Transverse colon (tissue), 4 donors: Measurements from ENCODE around the gene CCDC102B. TPM values are rescaled to one million over a fixed set of nuclear protein-coding genes. Genes with fewer than 3 reads are reported as not detected.

Source experiments
- DNase-seq: peaks from one replicate; pipeline ENCODE4 v3.0.0-alpha.2; 2019
- H3K27ac ChIP-seq, 4 donors: fragments of 200-600 bp; sonication (generic); 2 replicates each; pipeline ENCODE4 v1.5.1; 2016 to 2018; ENCODE audit warnings: inconsistent platforms in 4 of 4
- H3K27me3 ChIP-seq: fragments of 200-600 bp; sonication (generic); 2 replicates; pipeline ENCODE4 v1.5.1; 2017; ENCODE audit warnings: inconsistent platforms
- H3K36me3 ChIP-seq, 4 donors: fragments of 200-600 bp; sonication (generic); 2 replicates each; pipeline ENCODE4 v1.5.1; 2017 to 2019; ENCODE audit warnings: inconsistent platforms in 4 of 4
- H3K4me1 ChIP-seq, 4 donors: fragments of 200-600 bp; sonication (generic); 2 replicates each; pipeline ENCODE4 v1.5.1; 2017 to 2020; ENCODE audit warnings: inconsistent platforms in 4 of 4
- H3K4me3 ChIP-seq, 4 donors: fragments of 200-600 bp; sonication (generic); 1 replicate in 1 of 4; 2 replicates in 3 of 4; pipeline versions ENCODE4 v1.5.1 to v1.6.1; 2017 to 2019; ENCODE audit warnings: inconsistent platforms in 4 of 4
- H3K9me3 ChIP-seq, 2 donors: fragments of 200-600 bp; sonication (generic); 2 replicates each; pipeline ENCODE4 v1.5.1; 2017 to 2019; ENCODE audit warnings: inconsistent platforms in 2 of 2
- CTCF ChIP-seq, 5 experiments: fragments of 200-600 bp in 3 of 5; fragments of 450-650 bp in 2 of 5; sonication (generic) in 3 of 5; IDR thresholded peaks; 1 replicate in 2 of 5; 2 replicates in 3 of 5; pipeline ENCODE4 v1.5.1; 2016 to 2017; ENCODE audit warnings: antibody characterized with exemption in 5 of 5, inconsistent platforms in 3 of 5, mild to moderate bottlenecking in 2 of 5, moderate library complexity in 1 of 5
- EP300 ChIP-seq: sonication (generic); formaldehyde crosslinking; IDR thresholded peaks from one replicate; pipeline ENCODE4 v1.6.1; 2017; ENCODE audit warnings: antibody characterized with exemption, low read depth
- POLR2A ChIP-seq: fragments of 450-650 bp; IDR thresholded peaks from one replicate; pipeline ENCODE4 v1.6.1; 2016; ENCODE audit warnings: antibody characterized with exemption, mild to moderate bottlenecking, moderate library complexity
- POLR2AphosphoS5 ChIP-seq, 3 donors: sonication (generic); formaldehyde crosslinking; IDR thresholded peaks; one replicate each; pipeline ENCODE4 v1.6.1; 2016; ENCODE audit warnings: antibody characterized with exemption in 3 of 3
- WGBS, 2 donors: methylation state at CpG; one replicate each; pipeline ENCODE4 v1.1.5; 2018; ENCODE audit warnings: low coverage in 1 of 2; 5-methylcytosine and 5-hydroxymethylcytosine counted together
- in situ Hi-C, 4 donors: fragments of 200-750 bp; cut with MboI; loops; one replicate each; pipeline versions ENCODE4 v1.15.0 to v1.15.1; 2017; ENCODE audit warnings: low sequenced_read_pairs in 3 of 4, low pct_ligation_motif_present in 1 of 4, low pct_unique_long_range_greater_than_20kb in 1 of 4
- intact Hi-C: fragments of 100-400 bp; cut with DNase I; formaldehyde crosslinking; loops from one replicate; pipeline ENCODE4 v1.15.1; 2023; ENCODE audit warnings: low total_unique reads
- total RNA-seq, 4 donors: library from RNA; depleted of rRNA; stranded (reverse); fragments of >200 nt; gene quantifications; one replicate each; pipeline ENCODE4 v1.1.0, GENCODE V29; 2016

Gene CCDC102B
- total RNA-seq, result 1 to 10 TPM; 1.5 to 6.0 (median 4.6) TPM

- H3K27me3 ChIP-seq, result no peaks in the 10 kb centered on the region
- intact Hi-C loops (no loop called here), in situ Hi-C loops (no loop called here)
- peak within 1 kb of the TSS in 1 of 4 donors; percentile 2 for H3K4me3 ChIP-seq
- TF ChIP-seq EP300 (no peak), POLR2A (no peak), POLR2AphosphoS5 (IDR thresholded peaks at IDR 0.05) (no peak), CTCF (IDR thresholded peaks at IDR 0.05) (no peak)
- H3K27ac ChIP-seq, result peak within 1 kb of the TSS; percentile 18 to 40 (median 28)
- WGBS, 2 donors, result 33 to 45% methylated on average over 1 of the region's 1 CpG
- no peaks in the 10 kb centered on the region for H3K4me1 ChIP-seq
- no peaks in the 10 kb centered on the region for H3K36me3 ChIP-seq
- no peak for DNase-seq
- no peaks in the 10 kb centered on the region for H3K9me3 ChIP-seq
Measured at GRCh38 chr18:68797871-68798270, at the start of gene CCDC102B. Gene CCDC102B (plus strand): TSS chr18:68798080. CDS start chr18:68836764, 38,684 bp downstream.

GRCh38 chr18:68757126-68757525 is 40.8 kb upstream of the CCDC102B start:
- in situ Hi-C loops, result no loop called here
- Histone ChIP-seq H3K27ac (no peak overlapping the region), H3K9me3 (no peaks in the 10 kb centered on the region), H3K4me1 (no peaks in the 10 kb centered on the region), H3K27me3 (no peaks in the 10 kb centered on the region), H3K4me3 (no peak overlapping the region), H3K36me3 (no peaks in the 10 kb centered on the region)
- intact Hi-C loops, result no loop called here
- 87 to 89% methylated on average over 1 of the region's 1 CpG for WGBS, 2 donors
- DNase-seq, result no peak
- TF ChIP-seq CTCF (IDR thresholded peaks at IDR 0.05) (no peak), POLR2A (no peak), EP300 (no peak), POLR2AphosphoS5 (IDR thresholded peaks at IDR 0.05) (no peak)

- no peaks in the 10 kb centered on the region for H3K9me3 ChIP-seq
- WGBS, 2 donors, result 80 to 100% methylated on average over 2 of the region's 2 CpGs
- H3K4me3 ChIP-seq, result no peak overlapping the region
- no peaks in the 10 kb centered on the region for H3K4me1 ChIP-seq
- no peaks in the 10 kb centered on the region for H3K27me3 ChIP-seq
- H3K27ac ChIP-seq, result no peak overlapping the region
- H3K36me3 ChIP-seq, result no peaks in the 10 kb centered on the region
- in situ Hi-C loops, result no loop called here
- intact Hi-C loops, result no loop called here
- no peak for DNase-seq
- no peak for TF ChIP-seq POLR2A
- TF ChIP-seq POLR2AphosphoS5 (IDR thresholded peaks at IDR 0.05), result no peak
- no peak for TF ChIP-seq EP300
- no peak for TF ChIP-seq CTCF (IDR thresholded peaks at IDR 0.05)
Measured at GRCh38 chr18:68759308-68759707, 38.6 kb upstream of the CCDC102B start.

GRCh38 chr18:68763083-68763482 is 34.8 kb upstream of the CCDC102B start:
- no peaks in the 10 kb centered on the region for H3K36me3 ChIP-seq
- no peak overlapping the region for H3K4me3 ChIP-seq
- no peak for TF ChIP-seq EP300
- no peaks in the 10 kb centered on the region for H3K27me3 ChIP-seq
- in situ Hi-C loops (no loop called here), intact Hi-C loops (no loop called here)
- no peak overlapping the region for H3K27ac ChIP-seq
- no peaks in the 10 kb centered on the region for H3K4me1 ChIP-seq
- no peak for DNase-seq
- WGBS, 2 donors, result 86 to 87% methylated on average over 2 of the region's 2 CpGs
- H3K9me3 ChIP-seq, result no peaks in the 10 kb centered on the region

- no peak for TF ChIP-seq POLR2A
- TF ChIP-seq CTCF (IDR thresholded peaks at IDR 0.05), result no peak
- no peak for TF ChIP-seq EP300
- TF ChIP-seq POLR2AphosphoS5 (IDR thresholded peaks at IDR 0.05), result no peak
- Histone ChIP-seq H3K27ac (no peak overlapping the region), H3K4me1 (no peaks in the 10 kb centered on the region), H3K4me3 (no peak overlapping the region), H3K36me3 (no peaks in the 10 kb centered on the region), H3K9me3 (no peaks in the 10 kb centered on the region), H3K27me3 (no peaks in the 10 kb centered on the region)
- DNase-seq, result no peak
- WGBS, 2 donors, result 81 to 85% methylated on average over 2 of the region's 2 CpGs
- intact Hi-C loops, result no loop called here
- in situ Hi-C loops, result no loop called here
Measured at GRCh38 chr18:68764016-68764415, 33.9 kb upstream of the CCDC102B start.
